Panc1 (cell line): ENCODE results near the gene TAS1R2. TPM values are rescaled to one million over a fixed set of nuclear protein-coding genes. Genes with fewer than 3 reads are reported as not detected.

Source experiments
- ATAC-seq: fragments of 200-7000 bp; cut with Tn5 transposase; 2 replicates; pipeline ENCODE4 v1.9.1; 2020; ENCODE audit warnings: mild to moderate bottlenecking, moderate library complexity
- BruUV-seq: library from RNA; stranded (reverse); fragments of 400-500 nt; replicated peaks from 2 replicates; lab custom pipeline; 2021; lab: Mats Ljungman, UMichigan
- CTCF ChIA-PET: fragments of 300-600 bp; sonication (Branson Sonifier 250); formaldehyde crosslinking; loops from one replicate; lab custom pipeline; 2022; ENCODE audit warnings: antibody characterized with exemption; lab: Charles Lee
- POLR2A ChIA-PET: fragments of 300-600 bp; sonication (Branson Sonifier 250); formaldehyde crosslinking; loops from one replicate; lab custom pipeline; 2022; ENCODE audit warnings: antibody characterized with exemption; lab: Charles Lee
- DNase-seq: peaks from one replicate; pipeline ENCODE4 v3.0.0-alpha.2; 2010; ENCODE audit warnings: low read depth, low spot score
- H3K27ac ChIP-seq: 2 replicates; pipeline ENCODE4 v1.5.1; 2011; ENCODE audit warnings: mild to moderate bottlenecking, low read length, inconsistent platforms
- H3K27me3 ChIP-seq: fragments of 200-500 bp; sonication (Bioruptor generic); 2 replicates; pipeline ENCODE4 v1.6.0; 2014; ENCODE audit warnings: low read length, inconsistent platforms; ENCODE audit not compliant: control insufficient read depth, insufficient read depth
- H3K36me3 ChIP-seq: fragments of 200-500 bp; sonication (Bioruptor generic); 2 replicates; pipeline ENCODE4 v1.5.1; 2014; ENCODE audit warnings: inconsistent platforms, mild to moderate bottlenecking, low read length, moderate library complexity; ENCODE audit not compliant: control insufficient read depth, insufficient read depth
- H3K4me1 ChIP-seq: 2 replicates; pipeline ENCODE4 v1.5.1; 2011; ENCODE audit warnings: inconsistent platforms, mild to moderate bottlenecking, low read length, moderate library complexity; ENCODE audit not compliant: control insufficient read depth, insufficient read depth
- H3K4me3 ChIP-seq, 2 experiments: 2 replicates each; pipeline ENCODE4 v1.5.1; 2011 to 2012; ENCODE audit warnings: low read depth in 2 of 2, low read length in 2 of 2, mild to moderate bottlenecking in 2 of 2, inconsistent platforms in 1 of 2, moderate library complexity in 1 of 2
- H3K9me3 ChIP-seq: fragments of 200-500 bp; sonication (Bioruptor generic); 2 replicates; pipeline ENCODE4 v1.5.1; 2014; ENCODE audit warnings: low read depth, mild to moderate bottlenecking, inconsistent platforms, low read length, moderate library complexity; ENCODE audit not compliant: control insufficient read depth, insufficient read depth
- CTCF ChIP-seq: fragments of 450-650 bp; IDR thresholded peaks from 2 replicates; pipeline ENCODE4 v1.5.1; 2017; ENCODE audit warnings: mild to moderate bottlenecking
- POLR2AphosphoS5 ChIP-seq: IDR thresholded peaks from 2 replicates; pipeline ENCODE4 v1.6.1; 2012; ENCODE audit warnings: mild to moderate bottlenecking, low read depth, low read length, moderate library complexity
- REST ChIP-seq, 2 experiments: IDR thresholded peaks; 2 replicates each; pipeline ENCODE4 v1.6.1; 2011 to 2012; ENCODE audit warnings: low read depth in 2 of 2, control low read depth in 1 of 2, low read length in 1 of 2, mild to moderate bottlenecking in 1 of 2, moderate library complexity in 1 of 2; ENCODE audit not compliant: insufficient read depth in 1 of 2
- SIN3A ChIP-seq: IDR thresholded peaks from 2 replicates; pipeline ENCODE4 v1.6.1; 2012; ENCODE audit warnings: low read depth, mild to moderate bottlenecking, low read length, moderate library complexity, borderline replicate concordance; ENCODE audit not compliant: insufficient read depth
- TCF7L2 ChIP-seq: IDR thresholded peaks from 2 replicates; pipeline ENCODE4 v1.6.1; 2011; ENCODE audit warnings: mild to moderate bottlenecking, low read depth, low read length, inconsistent platforms
- in situ Hi-C: cut with HindIII; loops from 2 replicates; pipeline ENCODE4 v1.10.0; 2016; ENCODE audit warnings: low sequenced_read_pairs, low pct_unique_long_range_greater_than_20kb
- intact Hi-C: fragments of 100-400 bp; cut with micrococcal nuclease; formaldehyde crosslinking; loops from one replicate; pipeline ENCODE4 v1.10.0; 2022; ENCODE audit not compliant: unreplicated experiment
- total RNA-seq: library from RNA; stranded (reverse); gene quantifications from one replicate; pipeline ENCODE4 v1.2.1, GENCODE V29; 2021; ENCODE audit not compliant: unreplicated experiment

Gene TAS1R2
- total RNA-seq, 1 experiment from 2014 or later: not detected

GRCh38 chr1:18855573-18855972 is 3.9 kb downstream of the TAS1R2 start:
- Histone ChIP-seq H3K36me3 (no peaks in the 10 kb centered on the region), H3K27me3 (peaks cover 12% of the 10 kb centered on the region; the same call in 1 of the 2 replicates), H3K4me1 (no peaks in the 10 kb centered on the region), H3K27ac (no peak overlapping the region), H3K4me3 (no peak overlapping the region), H3K9me3 (no peaks in the 10 kb centered on the region)
- TF ChIP-seq TCF7L2 (no peak), SIN3A (no peak), CTCF (no peak), POLR2AphosphoS5 (no peak), REST (IDR thresholded peaks at IDR 0.05; ENCODE audit: insufficient read depth in 1 of 2, low read depth in 2 of 2, low read length in 1 of 2) (no peak)
- POLR2A ChIA-PET: no interaction called here
- CTCF ChIA-PET: no interaction called here
- BruUV-seq: no TSS peak
- in situ Hi-C loops (no loop called here), intact Hi-C loops (no loop called here)
- ATAC-seq: no peak
- no peak for DNase-seq

GRCh38 chr1:18854331-18855025 is 5.0 kb downstream of the TAS1R2 start:
- H3K9me3 ChIP-seq: no peaks in the 10 kb centered on the region

More at GRCh38 chr1:18854331-18855025, 5.0 kb downstream of the TAS1R2 start:
- no TSS peak for BruUV-seq
- H3K27ac ChIP-seq: no peak overlapping the region
- POLR2A ChIA-PET: no interaction called here
- DNase-seq (no peak), ATAC-seq (no peak)
- in situ Hi-C loops: no loop called here
- peaks cover 12% of the 10 kb centered on the region; the same call in 1 of the 2 replicates for H3K27me3 ChIP-seq
- CTCF ChIA-PET: interaction anchor here (0.5 to 0.6 kb wide), 2 partner anchors 224 to 398 kb away, joined by 3 to 9 read pairs; partner anchors contain the start of gene PAX7
- no peaks in the 10 kb centered on the region for H3K36me3 ChIP-seq
- H3K4me3 ChIP-seq: no peak overlapping the region
- intact Hi-C loops: no loop called here
- TF ChIP-seq SIN3A: no peak
- no peak for TF ChIP-seq POLR2AphosphoS5
- TF ChIP-seq CTCF: no peak
- TF ChIP-seq REST (IDR thresholded peaks at IDR 0.05; ENCODE audit: insufficient read depth in 1 of 2, low read depth in 2 of 2, low read length in 1 of 2): no peak
- no peak for TF ChIP-seq TCF7L2
- H3K4me1 ChIP-seq: no peaks in the 10 kb centered on the region
